ENCODE data around the gene MIDN. TPM values are rescaled to one million over a fixed set of nuclear protein-coding genes. Genes with fewer than 3 reads are reported as not detected.

The MIDN gene
- total RNA-seq, 1 experiment from 2014 or later = 118 TPM

DNA sequence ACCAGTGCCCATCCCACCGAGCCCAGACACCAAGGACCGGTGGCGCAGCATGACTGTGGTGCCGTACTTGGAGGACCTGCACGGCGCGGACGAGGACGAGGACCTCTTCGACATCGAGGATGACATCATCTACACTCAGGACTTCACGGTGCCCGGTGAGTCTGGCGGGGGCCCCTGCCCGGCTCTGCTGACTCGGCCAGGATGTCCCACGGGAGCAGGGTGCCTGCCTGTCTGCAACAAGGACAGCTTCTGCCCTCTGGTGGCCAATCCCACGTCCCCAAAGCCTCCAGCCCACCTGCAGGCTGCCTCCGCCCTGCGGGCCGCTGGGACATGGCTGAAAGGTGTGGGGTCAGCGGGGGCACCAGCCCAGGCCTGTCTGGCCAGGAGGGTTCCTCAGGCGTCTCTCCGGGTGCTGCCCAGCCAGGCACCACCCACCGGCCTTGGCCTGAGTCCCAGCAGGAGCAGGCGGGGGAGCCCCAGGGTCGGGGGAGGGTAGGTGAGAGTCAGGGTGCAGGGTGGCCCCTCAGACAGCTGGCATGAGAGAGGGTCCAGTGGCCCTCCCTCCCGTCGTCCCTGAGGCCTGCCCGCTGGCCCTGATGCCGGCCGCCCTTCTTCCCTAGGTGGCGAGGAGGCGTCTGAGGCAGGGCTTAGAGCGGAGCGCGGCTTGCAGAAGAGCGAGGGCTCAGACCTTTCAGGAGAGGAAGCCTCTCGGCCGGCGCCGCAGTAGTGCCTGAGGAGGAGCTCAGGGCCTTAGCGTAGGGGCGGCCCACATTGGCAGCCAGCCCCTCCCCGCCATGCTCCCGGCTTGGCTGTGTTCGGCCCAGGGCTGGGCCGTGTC is 25.1 kb upstream of the MIDN start:
- Histone ChIP-seq H3K9me3 (ENCODE audit: control insufficient read depth, insufficient read depth, low read depth, low read length) (no peaks in the 10 kb centered on the region), H3K27me3 (ENCODE audit: control insufficient read depth, insufficient read depth, low read length) (no peaks in the 10 kb centered on the region), H3K4me3 (ENCODE audit: low read depth in 2 of 2, low read length in 2 of 2) (no peak overlapping the region), H3K27ac (ENCODE audit: low read length) (no peak overlapping the region), H3K36me3 (ENCODE audit: control insufficient read depth, insufficient read depth, low read length) (no peaks in the 10 kb centered on the region), H3K4me1 (ENCODE audit: control insufficient read depth, insufficient read depth, low read length) (no peaks in the 10 kb centered on the region; the same call in 1 of the 2 replicates)
- in situ Hi-C loops (cut with HindIII; ENCODE audit: low pct_unique_long_range_greater_than_20kb, low sequenced_read_pairs) = no loop called here
- intact Hi-C loops (cut with micrococcal nuclease; ENCODE audit: unreplicated experiment) = no loop called here
- no TSS peak for BruUV-seq (replicated peaks)
- peak; percentile 57 for ATAC-seq
- no peak for DNase-seq (ENCODE audit: low read depth, low spot score)
- TF ChIP-seq, protein P1, sequence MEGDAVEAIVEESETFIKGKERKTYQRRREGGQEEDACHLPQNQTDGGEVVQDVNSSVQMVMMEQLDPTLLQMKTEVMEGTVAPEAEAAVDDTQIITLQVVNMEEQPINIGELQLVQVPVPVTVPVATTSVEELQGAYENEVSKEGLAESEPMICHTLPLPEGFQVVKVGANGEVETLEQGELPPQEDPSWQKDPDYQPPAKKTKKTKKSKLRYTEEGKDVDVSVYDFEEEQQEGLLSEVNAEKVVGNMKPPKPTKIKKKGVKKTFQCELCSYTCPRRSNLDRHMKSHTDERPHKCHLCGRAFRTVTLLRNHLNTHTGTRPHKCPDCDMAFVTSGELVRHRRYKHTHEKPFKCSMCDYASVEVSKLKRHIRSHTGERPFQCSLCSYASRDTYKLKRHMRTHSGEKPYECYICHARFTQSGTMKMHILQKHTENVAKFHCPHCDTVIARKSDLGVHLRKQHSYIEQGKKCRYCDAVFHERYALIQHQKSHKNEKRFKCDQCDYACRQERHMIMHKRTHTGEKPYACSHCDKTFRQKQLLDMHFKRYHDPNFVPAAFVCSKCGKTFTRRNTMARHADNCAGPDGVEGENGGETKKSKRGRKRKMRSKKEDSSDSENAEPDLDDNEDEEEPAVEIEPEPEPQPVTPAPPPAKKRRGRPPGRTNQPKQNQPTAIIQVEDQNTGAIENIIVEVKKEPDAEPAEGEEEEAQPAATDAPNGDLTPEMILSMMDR (IDR thresholded peaks at IDR 0.05) = peak; percentile 79
- no peak for TF ChIP-seq TCF7L2 (IDR thresholded peaks at IDR 0.05; ENCODE audit: low read depth, low read length)
- CTCF ChIA-PET = interaction anchor here (0.6 kb wide), 1 partner anchor 11 kb away, joined by 4 read pairs; no protein-coding TSS in a partner anchor
- POLR2A ChIA-PET = no interaction called here

DNA sequence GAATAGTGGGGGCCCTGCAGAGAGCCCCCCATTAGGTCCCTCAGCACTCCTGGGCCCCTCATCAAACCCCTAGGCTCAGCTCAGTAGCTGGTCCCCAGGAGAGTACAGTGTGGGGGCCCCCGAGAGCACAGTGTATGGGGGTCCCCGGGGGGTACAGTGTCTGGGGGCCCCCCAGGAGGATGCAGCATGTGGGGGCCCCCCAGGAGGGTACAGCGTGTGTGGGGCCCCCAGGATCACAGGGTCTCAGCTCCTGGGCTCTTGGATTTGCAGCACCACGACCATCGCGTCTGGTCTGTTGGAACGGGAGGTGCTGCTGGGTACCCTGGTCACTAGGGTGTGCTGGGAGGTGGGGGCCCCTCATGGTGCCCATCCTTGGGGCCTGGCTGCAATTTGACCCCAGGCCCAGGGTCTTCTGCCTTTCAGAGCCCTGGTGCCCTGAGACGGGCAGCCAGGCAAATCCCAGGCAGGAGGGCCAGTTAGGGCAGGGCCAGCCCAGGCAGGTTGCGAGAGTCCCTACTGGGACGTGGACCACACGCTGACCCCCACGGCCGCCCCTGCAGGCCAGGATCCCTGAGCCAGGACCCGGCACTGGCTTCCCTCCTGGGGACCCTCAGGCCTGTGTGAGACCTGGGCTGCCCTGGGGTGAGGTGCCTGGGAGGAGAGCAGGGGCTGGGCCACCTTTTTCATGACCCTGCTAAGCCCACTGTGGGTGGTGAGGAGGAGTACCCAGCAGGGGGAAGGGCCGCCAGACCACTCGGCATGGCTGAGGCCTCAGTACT is 24.1 kb upstream of the MIDN start:
- H3K4me3 ChIP-seq (ENCODE audit: low read depth in 2 of 2, low read length in 2 of 2) = no peak overlapping the region
- TF ChIP-seq TCF7L2 (IDR thresholded peaks at IDR 0.05; ENCODE audit: low read depth, low read length) (no peak), POLR2AphosphoS5 (IDR thresholded peaks at IDR 0.05; ENCODE audit: low read depth, low read length) (no peak), SIN3A (IDR thresholded peaks at IDR 0.05; ENCODE audit: borderline replicate concordance, insufficient read depth, low read depth, low read length) (no peak)
- TF ChIP-seq, protein P2, sequence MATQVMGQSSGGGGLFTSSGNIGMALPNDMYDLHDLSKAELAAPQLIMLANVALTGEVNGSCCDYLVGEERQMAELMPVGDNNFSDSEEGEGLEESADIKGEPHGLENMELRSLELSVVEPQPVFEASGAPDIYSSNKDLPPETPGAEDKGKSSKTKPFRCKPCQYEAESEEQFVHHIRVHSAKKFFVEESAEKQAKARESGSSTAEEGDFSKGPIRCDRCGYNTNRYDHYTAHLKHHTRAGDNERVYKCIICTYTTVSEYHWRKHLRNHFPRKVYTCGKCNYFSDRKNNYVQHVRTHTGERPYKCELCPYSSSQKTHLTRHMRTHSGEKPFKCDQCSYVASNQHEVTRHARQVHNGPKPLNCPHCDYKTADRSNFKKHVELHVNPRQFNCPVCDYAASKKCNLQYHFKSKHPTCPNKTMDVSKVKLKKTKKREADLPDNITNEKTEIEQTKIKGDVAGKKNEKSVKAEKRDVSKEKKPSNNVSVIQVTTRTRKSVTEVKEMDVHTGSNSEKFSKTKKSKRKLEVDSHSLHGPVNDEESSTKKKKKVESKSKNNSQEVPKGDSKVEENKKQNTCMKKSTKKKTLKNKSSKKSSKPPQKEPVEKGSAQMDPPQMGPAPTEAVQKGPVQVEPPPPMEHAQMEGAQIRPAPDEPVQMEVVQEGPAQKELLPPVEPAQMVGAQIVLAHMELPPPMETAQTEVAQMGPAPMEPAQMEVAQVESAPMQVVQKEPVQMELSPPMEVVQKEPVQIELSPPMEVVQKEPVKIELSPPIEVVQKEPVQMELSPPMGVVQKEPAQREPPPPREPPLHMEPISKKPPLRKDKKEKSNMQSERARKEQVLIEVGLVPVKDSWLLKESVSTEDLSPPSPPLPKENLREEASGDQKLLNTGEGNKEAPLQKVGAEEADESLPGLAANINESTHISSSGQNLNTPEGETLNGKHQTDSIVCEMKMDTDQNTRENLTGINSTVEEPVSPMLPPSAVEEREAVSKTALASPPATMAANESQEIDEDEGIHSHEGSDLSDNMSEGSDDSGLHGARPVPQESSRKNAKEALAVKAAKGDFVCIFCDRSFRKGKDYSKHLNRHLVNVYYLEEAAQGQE (IDR thresholded peaks at IDR 0.05; ENCODE audit: insufficient read depth in 1 of 2, low read depth in 2 of 2, low read length in 1 of 2) = no peak
- TF ChIP-seq, protein P1 (IDR thresholded peaks at IDR 0.05) = no peak
- H3K36me3 ChIP-seq (ENCODE audit: control insufficient read depth, insufficient read depth, low read length) = no peaks in the 10 kb centered on the region
- no peaks in the 10 kb centered on the region; the same call in 1 of the 2 replicates for H3K4me1 ChIP-seq (ENCODE audit: control insufficient read depth, insufficient read depth, low read length)
- no TSS peak for BruUV-seq (replicated peaks)
- H3K9me3 ChIP-seq (ENCODE audit: control insufficient read depth, insufficient read depth, low read depth, low read length) = no peaks in the 10 kb centered on the region
- ATAC-seq = no peak
- ChIA-PET POLR2A (no interaction called here), CTCF (no interaction called here)
- DNase-seq (ENCODE audit: low read depth, low spot score) = no peak
- in situ Hi-C loops (cut with HindIII; ENCODE audit: low pct_unique_long_range_greater_than_20kb, low sequenced_read_pairs) = no loop called here
- no peak overlapping the region for H3K27ac ChIP-seq (ENCODE audit: low read length)
- intact Hi-C loops (cut with micrococcal nuclease; ENCODE audit: unreplicated experiment) = no loop called here
- H3K27me3 ChIP-seq (ENCODE audit: control insufficient read depth, insufficient read depth, low read length) = no peaks in the 10 kb centered on the region

Data from Panc1 (cell line).